Measurements from ENCODE around the gene WBP11. TPM values are rescaled to one million over a fixed set of nuclear protein-coding genes. Genes with fewer than 3 reads are reported as not detected.
A peak's percentile ranks its signal among the peaks of the same experiment; 100 is the strongest.

The WBP11 gene
- total RNA-seq, 1 experiment from 2014 or later, result 108 TPM

GRCh38 chr12:14776236-14776961 is 26.9 kb downstream of the WBP11 start:
- Histone ChIP-seq H3K79me1 (ENCODE audit: insufficient read depth, low read depth, low read length, poor library complexity, severe bottlenecking) (no peaks in the 10 kb centered on the region), H2AFZ (ENCODE audit: low read length) (no peak overlapping the region), H3K18ac (ENCODE audit: insufficient read length, low read depth, low read length) (no peak overlapping the region), H2BK15ac (ENCODE audit: low read depth, low read length) (no peak overlapping the region), H4K91ac (ENCODE audit: insufficient read length, low read depth, low read length) (no peak overlapping the region), H3K23me2 (ENCODE audit: insufficient read length, low read depth, low read length, poor library complexity, severe bottlenecking) (peaks cover 13% of the 10 kb centered on the region), H3K4ac (ENCODE audit: low read depth, low read length) (no peak overlapping the region), H2BK20ac (ENCODE audit: low read depth, low read length, poor library complexity, severe bottlenecking) (no peak overlapping the region), H2AK5ac (ENCODE audit: insufficient read length, low read length) (no peak overlapping the region), H3K79me2 (ENCODE audit: insufficient read depth, low read length) (no peaks in the 10 kb centered on the region; the same call in 1 of the 2 replicates), H4K5ac (ENCODE audit: insufficient read length, low read depth, low read length) (no peak overlapping the region), H3K27ac (ENCODE audit: insufficient read length, low read depth, low read length) (no peak overlapping the region), H3K23ac (ENCODE audit: insufficient read length, low read depth, low read length) (no peak overlapping the region), H3K4me2 (ENCODE audit: insufficient read depth, insufficient read length, low read length) (no peak overlapping the region), H3K9ac (ENCODE audit: extremely low read depth, insufficient read length, low read length) (no peak overlapping the region), H3K27me3 (ENCODE audit: insufficient read depth, low read length) (no peaks in the 10 kb centered on the region), H2BK5ac (ENCODE audit: insufficient read length, low read length) (no peak overlapping the region), H3T11ph (ENCODE audit: low read length) (no peak overlapping the region), H2BK120ac (ENCODE audit: low read depth, low read length, poor library complexity, severe bottlenecking) (no peak overlapping the region), H3K14ac (ENCODE audit: insufficient read depth, low read length) (no peak overlapping the region; the same call in 1 of the 2 replicates), H3K4me1 (ENCODE audit: insufficient read depth, low read length) (peaks cover 2% of the 10 kb centered on the region; the same call in 1 of the 2 replicates), H3K56ac (ENCODE audit: insufficient read length, low read depth, low read length) (no peak overlapping the region), H2BK12ac (ENCODE audit: insufficient read length, low read depth, low read length) (no peak overlapping the region), H3K9me3 (ENCODE audit: control insufficient read depth, low read depth, low read length) (no peaks in the 10 kb centered on the region), H4K8ac (replicated peaks; ENCODE audit: insufficient read length, low read depth, low read length) (no peak overlapping the region), H4K20me1 (ENCODE audit: control insufficient read depth, insufficient read depth, insufficient read length) (no peaks in the 10 kb centered on the region)
- Mint-ChIP-seq H3K36me3 (ENCODE audit: insufficient read depth in 1 of 3, low read depth in 3 of 3) (no peaks in the 10 kb centered on the region), H3K27ac (no peak overlapping the region; a peak in 2 of 7 replicates), H3K27me3 (ENCODE audit: low read depth) (no peaks in the 10 kb centered on the region), H3K4me1 (peaks cover 37 to 48% of the 10 kb centered on the region in 2 experiments), H3K4me3 (peak overlapping the region; percentile 96 to 98; a peak in 3 of 5 replicates), H3K9me3 (no peaks in the 10 kb centered on the region)
- TF ChIP-seq CTCF (conservative IDR thresholded peaks at IDR 0.05), result no peak; the same call in 1 of the 3 replicates
- no peak for DNase-seq
- WGBS (ENCODE audit: extremely low coverage, insufficient read length, low lambda C conversion rate), result no CpG with 5 or more reads among the region's 5 CpGs

Data from H9 (cell line).